Measurements from ENCODE around the gene MALRD1.

- no peak for TF ChIP-seq CTCF (IDR thresholded peaks at IDR 0.05)
- no peak for TF ChIP-seq POLR2AphosphoS5 (IDR thresholded peaks at IDR 0.05; ENCODE audit: low read depth, low read length)
Measured at GRCh38 chr10:19317952-19318351, 269.4 kb downstream of the MALRD1 start.

All from Panc1 (cell line).